HEK293 (cell line): ENCODE data around the gene UNC50.

Experiments
- CTCF ChIP-seq: fragments of 450-650 bp; formaldehyde crosslinking; IDR thresholded peaks from 2 replicates; pipeline ENCODE4 v1.5.1; 2016; ENCODE audit warnings: missing biosample characterization, missing genetic modification characterization
- ELK4 ChIP-seq: IDR thresholded peaks from 2 replicates; pipeline ENCODE4 v1.6.1; 2011; ENCODE audit warnings: mild to moderate bottlenecking, low read depth, low read length, borderline replicate concordance
- KLF10 ChIP-seq: fragments of 450-650 bp; IDR thresholded peaks from 2 replicates; pipeline ENCODE4 v1.5.1; 2018; ENCODE audit warnings: missing biosample characterization, mild to moderate bottlenecking, missing genetic modification characterization
- YY1 ChIP-seq: fragments of 450-650 bp; formaldehyde crosslinking; IDR thresholded peaks from 2 replicates; pipeline ENCODE4 v1.5.1; 2018; ENCODE audit warnings: missing biosample characterization, missing genetic modification characterization
- ZBTB8A ChIP-seq: fragments of 450-650 bp; formaldehyde crosslinking; IDR thresholded peaks from 2 replicates; pipeline ENCODE4 v1.5.1; 2016; ENCODE audit warnings: missing biosample characterization, missing genetic modification characterization
- ZNF362 ChIP-seq: fragments of 450-650 bp; formaldehyde crosslinking; IDR thresholded peaks from 2 replicates; pipeline ENCODE4 v1.5.1; 2016; ENCODE audit warnings: missing biosample characterization, missing genetic modification characterization
- ZNF398 ChIP-seq: fragments of 450-650 bp; formaldehyde crosslinking; IDR thresholded peaks from 2 replicates; pipeline ENCODE4 v1.5.1; 2017; ENCODE audit warnings: missing biosample characterization, missing genetic modification characterization
- ZNF76 ChIP-seq: fragments of 450-650 bp; formaldehyde crosslinking; IDR thresholded peaks from 2 replicates; pipeline ENCODE4; 2016; ENCODE audit warnings: low read depth, missing biosample characterization, missing genetic modification characterization, borderline replicate concordance
- TF ChIP-seq, protein P1 (sequence below): fragments of 450-650 bp; formaldehyde crosslinking; IDR thresholded peaks from 2 replicates; pipeline ENCODE4 v1.5.0; 2017; ENCODE audit warnings: missing biosample characterization, missing genetic modification characterization, borderline replicate concordance
- TF ChIP-seq, protein P2 (sequence below): fragments of 450-650 bp; formaldehyde crosslinking; conservative IDR thresholded peaks from 2 replicates; pipeline ENCODE4 v1.5.1; 2016; ENCODE audit warnings: low read depth, missing biosample characterization, missing genetic modification characterization
- TF ChIP-seq, protein P3 (sequence below): fragments of 450-650 bp; formaldehyde crosslinking; IDR thresholded peaks from 2 replicates; pipeline ENCODE4 v1.5.1; 2016; ENCODE audit warnings: missing biosample characterization, missing genetic modification characterization
- TF ChIP-seq, protein P4 (sequence below): fragments of 450-650 bp; formaldehyde crosslinking; IDR thresholded peaks from 2 replicates; pipeline ENCODE4 v1.5.1; 2016; ENCODE audit warnings: missing biosample characterization, missing genetic modification characterization, borderline replicate concordance

GRCh38 chr2:98571121-98571701, 37.2 kb upstream of the UNC50 start:
- TF ChIP-seq, protein P1, sequence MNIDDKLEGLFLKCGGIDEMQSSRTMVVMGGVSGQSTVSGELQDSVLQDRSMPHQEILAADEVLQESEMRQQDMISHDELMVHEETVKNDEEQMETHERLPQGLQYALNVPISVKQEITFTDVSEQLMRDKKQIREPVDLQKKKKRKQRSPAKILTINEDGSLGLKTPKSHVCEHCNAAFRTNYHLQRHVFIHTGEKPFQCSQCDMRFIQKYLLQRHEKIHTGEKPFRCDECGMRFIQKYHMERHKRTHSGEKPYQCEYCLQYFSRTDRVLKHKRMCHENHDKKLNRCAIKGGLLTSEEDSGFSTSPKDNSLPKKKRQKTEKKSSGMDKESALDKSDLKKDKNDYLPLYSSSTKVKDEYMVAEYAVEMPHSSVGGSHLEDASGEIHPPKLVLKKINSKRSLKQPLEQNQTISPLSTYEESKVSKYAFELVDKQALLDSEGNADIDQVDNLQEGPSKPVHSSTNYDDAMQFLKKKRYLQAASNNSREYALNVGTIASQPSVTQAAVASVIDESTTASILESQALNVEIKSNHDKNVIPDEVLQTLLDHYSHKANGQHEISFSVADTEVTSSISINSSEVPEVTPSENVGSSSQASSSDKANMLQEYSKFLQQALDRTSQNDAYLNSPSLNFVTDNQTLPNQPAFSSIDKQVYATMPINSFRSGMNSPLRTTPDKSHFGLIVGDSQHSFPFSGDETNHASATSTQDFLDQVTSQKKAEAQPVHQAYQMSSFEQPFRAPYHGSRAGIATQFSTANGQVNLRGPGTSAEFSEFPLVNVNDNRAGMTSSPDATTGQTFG = no peak
- no peak for TF ChIP-seq CTCF (tag by site-specific recombination)
- TF ChIP-seq, protein P2, sequence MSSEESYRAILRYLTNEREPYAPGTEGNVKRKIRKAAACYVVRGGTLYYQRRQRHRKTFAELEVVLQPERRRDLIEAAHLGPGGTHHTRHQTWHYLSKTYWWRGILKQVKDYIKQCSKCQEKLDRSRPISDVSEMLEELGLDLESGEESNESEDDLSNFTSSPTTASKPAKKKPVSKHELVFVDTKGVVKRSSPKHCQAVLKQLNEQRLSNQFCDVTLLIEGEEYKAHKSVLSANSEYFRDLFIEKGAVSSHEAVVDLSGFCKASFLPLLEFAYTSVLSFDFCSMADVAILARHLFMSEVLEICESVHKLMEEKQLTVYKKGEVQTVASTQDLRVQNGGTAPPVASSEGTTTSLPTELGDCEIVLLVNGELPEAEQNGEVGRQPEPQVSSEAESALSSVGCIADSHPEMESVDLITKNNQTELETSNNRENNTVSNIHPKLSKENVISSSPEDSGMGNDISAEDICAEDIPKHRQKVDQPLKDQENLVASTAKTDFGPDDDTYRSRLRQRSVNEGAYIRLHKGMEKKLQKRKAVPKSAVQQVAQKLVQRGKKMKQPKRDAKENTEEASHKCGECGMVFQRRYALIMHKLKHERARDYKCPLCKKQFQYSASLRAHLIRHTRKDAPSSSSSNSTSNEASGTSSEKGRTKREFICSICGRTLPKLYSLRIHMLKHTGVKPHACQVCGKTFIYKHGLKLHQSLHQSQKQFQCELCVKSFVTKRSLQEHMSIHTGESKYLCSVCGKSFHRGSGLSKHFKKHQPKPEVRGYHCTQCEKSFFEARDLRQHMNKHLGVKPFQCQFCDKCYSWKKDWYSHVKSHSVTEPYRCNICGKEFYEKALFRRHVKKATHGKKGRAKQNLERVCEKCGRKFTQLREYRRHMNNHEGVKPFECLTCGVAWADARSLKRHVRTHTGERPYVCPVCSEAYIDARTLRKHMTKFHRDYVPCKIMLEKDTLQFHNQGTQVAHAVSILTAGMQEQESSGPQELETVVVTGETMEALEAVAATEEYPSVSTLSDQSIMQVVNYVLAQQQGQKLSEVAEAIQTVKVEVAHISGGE = no peak
- no peak for TF ChIP-seq ELK4
- TF ChIP-seq, protein P3, sequence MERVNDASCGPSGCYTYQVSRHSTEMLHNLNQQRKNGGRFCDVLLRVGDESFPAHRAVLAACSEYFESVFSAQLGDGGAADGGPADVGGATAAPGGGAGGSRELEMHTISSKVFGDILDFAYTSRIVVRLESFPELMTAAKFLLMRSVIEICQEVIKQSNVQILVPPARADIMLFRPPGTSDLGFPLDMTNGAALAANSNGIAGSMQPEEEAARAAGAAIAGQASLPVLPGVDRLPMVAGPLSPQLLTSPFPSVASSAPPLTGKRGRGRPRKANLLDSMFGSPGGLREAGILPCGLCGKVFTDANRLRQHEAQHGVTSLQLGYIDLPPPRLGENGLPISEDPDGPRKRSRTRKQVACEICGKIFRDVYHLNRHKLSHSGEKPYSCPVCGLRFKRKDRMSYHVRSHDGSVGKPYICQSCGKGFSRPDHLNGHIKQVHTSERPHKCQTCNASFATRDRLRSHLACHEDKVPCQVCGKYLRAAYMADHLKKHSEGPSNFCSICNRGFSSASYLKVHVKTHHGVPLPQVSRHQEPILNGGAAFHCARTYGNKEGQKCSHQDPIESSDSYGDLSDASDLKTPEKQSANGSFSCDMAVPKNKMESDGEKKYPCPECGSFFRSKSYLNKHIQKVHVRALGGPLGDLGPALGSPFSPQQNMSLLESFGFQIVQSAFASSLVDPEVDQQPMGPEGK (tag by site-specific recombination) = no peak
- TF ChIP-seq KLF10 (tag by site-specific recombination) = no peak
- TF ChIP-seq YY1 (tag by site-specific recombination) = no peak
- no peak for TF ChIP-seq ZNF362
- TF ChIP-seq ZBTB8A (tag by site-specific recombination) = no peak
- TF ChIP-seq, protein P4, sequence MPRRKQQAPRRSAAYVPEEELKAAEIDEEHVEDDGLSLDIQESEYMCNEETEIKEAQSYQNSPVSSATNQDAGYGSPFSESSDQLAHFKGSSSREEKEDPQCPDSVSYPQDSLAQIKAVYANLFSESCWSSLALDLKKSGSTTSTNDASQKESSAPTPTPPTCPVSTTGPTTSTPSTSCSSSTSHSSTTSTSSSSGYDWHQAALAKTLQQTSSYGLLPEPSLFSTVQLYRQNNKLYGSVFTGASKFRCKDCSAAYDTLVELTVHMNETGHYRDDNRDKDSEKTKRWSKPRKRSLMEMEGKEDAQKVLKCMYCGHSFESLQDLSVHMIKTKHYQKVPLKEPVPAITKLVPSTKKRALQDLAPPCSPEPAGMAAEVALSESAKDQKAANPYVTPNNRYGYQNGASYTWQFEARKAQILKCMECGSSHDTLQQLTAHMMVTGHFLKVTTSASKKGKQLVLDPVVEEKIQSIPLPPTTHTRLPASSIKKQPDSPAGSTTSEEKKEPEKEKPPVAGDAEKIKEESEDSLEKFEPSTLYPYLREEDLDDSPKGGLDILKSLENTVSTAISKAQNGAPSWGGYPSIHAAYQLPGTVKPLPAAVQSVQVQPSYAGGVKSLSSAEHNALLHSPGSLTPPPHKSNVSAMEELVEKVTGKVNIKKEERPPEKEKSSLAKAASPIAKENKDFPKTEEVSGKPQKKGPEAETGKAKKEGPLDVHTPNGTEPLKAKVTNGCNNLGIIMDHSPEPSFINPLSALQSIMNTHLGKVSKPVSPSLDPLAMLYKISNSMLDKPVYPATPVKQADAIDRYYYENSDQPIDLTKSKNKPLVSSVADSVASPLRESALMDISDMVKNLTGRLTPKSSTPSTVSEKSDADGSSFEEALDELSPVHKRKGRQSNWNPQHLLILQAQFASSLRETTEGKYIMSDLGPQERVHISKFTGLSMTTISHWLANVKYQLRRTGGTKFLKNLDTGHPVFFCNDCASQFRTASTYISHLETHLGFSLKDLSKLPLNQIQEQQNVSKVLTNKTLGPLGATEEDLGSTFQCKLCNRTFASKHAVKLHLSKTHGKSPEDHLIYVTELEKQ (tag by site-specific recombination) = no peak
- no peak for TF ChIP-seq ZNF76 (tag by site-specific recombination)
- TF ChIP-seq ZNF398 (tag by site-specific recombination) = no peak
